ENCODE data around the gene BMERB1.
"Not testable (repeated sequence)": the region's sequence is repeated elsewhere in the genome, so short reads cannot be mapped to it uniquely, and the experiment has no call there.

BMERB1 gene

GRCh38 chr16:15597822-15598647 lies 163.6 kb downstream of the BMERB1 start:
- FAIRE-seq, result no peak

GRCh38 chr16:15598648-15599190 lies 164.3 kb downstream of the BMERB1 start:
- no peak for FAIRE-seq

- FAIRE-seq, result no peak
Measured at GRCh38 chr16:15599303-15600070, 165.1 kb downstream of the BMERB1 start.

- no peak for FAIRE-seq
Measured at GRCh38 chr16:15601212-15601879, 167.0 kb downstream of the BMERB1 start.

GRCh38 chr16:15602285-15603044 lies 168.1 kb downstream of the BMERB1 start:
- no peak for FAIRE-seq

- FAIRE-seq, result no peak
Measured at GRCh38 chr16:15604460-15605440, 170.4 kb downstream of the BMERB1 start.

GRCh38 chr16:15605839-15606517 lies 171.6 kb downstream of the BMERB1 start:
- no peak for FAIRE-seq

- no peak for FAIRE-seq
Measured at GRCh38 chr16:15606518-15607220, 172.3 kb downstream of the BMERB1 start.

GRCh38 chr16:15607221-15607699 lies 172.9 kb downstream of the BMERB1 start:
- not testable (repeated sequence) for FAIRE-seq

GRCh38 chr16:15607700-15608396 lies 173.5 kb downstream of the BMERB1 start:
- FAIRE-seq, result no peak

GRCh38 chr16:15608398-15609285 lies 174.3 kb downstream of the BMERB1 start:
- no peak for FAIRE-seq

GRCh38 chr16:15609286-15609649 lies 174.9 kb downstream of the BMERB1 start:
- FAIRE-seq, result no peak

GRCh38 chr16:15610369-15610871 lies 176.0 kb downstream of the BMERB1 start:
- no peak for FAIRE-seq

- no peak for FAIRE-seq
Measured at GRCh38 chr16:15611610-15612009, 177.2 kb downstream of the BMERB1 start.

- no peak for FAIRE-seq
Measured at GRCh38 chr16:15613676-15614075, 179.3 kb downstream of the BMERB1 start.

GRCh38 chr16:15616012-15616411 lies 181.6 kb downstream of the BMERB1 start:
- FAIRE-seq, result no peak

- no peak for FAIRE-seq
Measured at GRCh38 chr16:15616475-15617165, 182.2 kb downstream of the BMERB1 start.

Data from colon (tissue), 2 donors.